ENCODE results near the gene CDC6.
A peak's percentile ranks its signal among the peaks of the same experiment; 100 is the strongest.

Gene CDC6

GRCh38 chr17:40279402-40279801 lies 8.3 kb upstream of the CDC6 start:
- Histone ChIP-seq H3K4me3 (ENCODE audit: low read depth, low read length) (no peak overlapping the region), H3K9me3 (ENCODE audit: control insufficient read depth, insufficient read depth, low read depth, low read length) (no peaks in the 10 kb centered on the region), H3K4me1 (ENCODE audit: control insufficient read depth, insufficient read depth, low read length) (no peaks in the 10 kb centered on the region), H3K27ac (ENCODE audit: extremely low read depth, low read depth, low read length) (no peak overlapping the region), H3K36me3 (ENCODE audit: control insufficient read depth in 2 of 2, insufficient read depth in 1 of 2, low read length in 2 of 2) (peaks cover 54 to 77% of the 10 kb centered on the region in 2 experiments)
- no peak for TF ChIP-seq ZNF510 (tag by site-specific recombination; IDR thresholded peaks at IDR 0.05; ENCODE audit: insufficient replicate concordance)
- no peak for TF ChIP-seq ZNF302 (tag by site-specific recombination; IDR thresholded peaks at IDR 0.05; ENCODE audit: low read depth)
- no peak for TF ChIP-seq ZNF660 (tag by site-specific recombination; IDR thresholded peaks at IDR 0.05)
- no peak for TF ChIP-seq ZNF629 (tag by site-specific recombination; IDR thresholded peaks at IDR 0.05)
- no peak for TF ChIP-seq ZNF549 (tag by site-specific recombination; IDR thresholded peaks at IDR 0.05)
- TF ChIP-seq ZNF274 (IDR thresholded peaks at IDR 0.05; ENCODE audit: low read length): no peak
- TF ChIP-seq ZNF274 (tag by site-specific recombination; IDR thresholded peaks at IDR 0.05; ENCODE audit: borderline replicate concordance): no peak
- ChIA-PET CTCF (no interaction called here), POLR2A (no interaction called here)

GRCh38 chr17:40281663-40282062 lies 6.0 kb upstream of the CDC6 start:
- Histone ChIP-seq H3K4me3 (ENCODE audit: low read depth, low read length) (no peak overlapping the region), H3K9me3 (ENCODE audit: control insufficient read depth, insufficient read depth, low read depth, low read length) (no peaks in the 10 kb centered on the region), H3K36me3 (ENCODE audit: control insufficient read depth in 2 of 2, insufficient read depth in 1 of 2, low read length in 2 of 2) (peaks cover 32 to 60% of the 10 kb centered on the region in 2 experiments), H3K27ac (ENCODE audit: extremely low read depth, low read depth, low read length) (no peak overlapping the region), H3K4me1 (ENCODE audit: control insufficient read depth, insufficient read depth, low read length) (no peaks in the 10 kb centered on the region)
- ChIA-PET POLR2A (interaction anchor here (5.9 kb wide), 1 partner anchor 62 kb away, joined by 33 read pairs; the partner anchor contains the start of gene WIPF2), CTCF (interaction anchor here (1.3 to 6.1 kb wide), 4 partner anchors 11 to 80 kb away, joined by 3 to 40 read pairs (median 8); no protein-coding TSS in a partner anchor)
- TF ChIP-seq OSR2 (tag by site-specific recombination; IDR thresholded peaks at IDR 0.05) (no peak), ZIC2 (tag by site-specific recombination; IDR thresholded peaks at IDR 0.05) (no peak), ZNF274 (IDR thresholded peaks at IDR 0.05; ENCODE audit: low read length) (no peak), ZNF274 (tag by site-specific recombination; IDR thresholded peaks at IDR 0.05; ENCODE audit: borderline replicate concordance) (no peak), ZNF510 (tag by site-specific recombination; IDR thresholded peaks at IDR 0.05; ENCODE audit: insufficient replicate concordance) (no peak), ZNF184 (tag by site-specific recombination; IDR thresholded peaks at IDR 0.05) (no peak), PRDM10 (tag by site-specific recombination; IDR thresholded peaks at IDR 0.05) (peak; percentile 66)

- POLR2A ChIA-PET: interaction anchor here (1.6 to 5.9 kb wide), 2 partner anchors 34 to 64 kb away, joined by 3 to 33 read pairs; partner anchors contain the start of gene WIPF2
- no peak overlapping the region for H3K27ac ChIP-seq (ENCODE audit: extremely low read depth, low read depth, low read length)
- CTCF ChIA-PET: interaction anchor here (0.7 to 6.1 kb wide), 13 partner anchors 8 to 197 kb away, joined by 3 to 40 read pairs (median 6); no protein-coding TSS in a partner anchor
- TF ChIP-seq ZNF121 (tag by site-specific recombination; IDR thresholded peaks at IDR 0.05) (no peak), ZNF707 (tag by site-specific recombination; IDR thresholded peaks at IDR 0.05) (no peak), ZNF248 (tag by site-specific recombination; IDR thresholded peaks at IDR 0.05) (no peak), ZNF16 (tag by site-specific recombination; IDR thresholded peaks at IDR 0.05; ENCODE audit: low read depth) (no peak), ZNF629 (tag by site-specific recombination; IDR thresholded peaks at IDR 0.05) (peak; percentile 78), YY2 (tag by site-specific recombination; IDR thresholded peaks at IDR 0.05) (no peak), ZNF777 (tag by site-specific recombination; IDR thresholded peaks at IDR 0.05; ENCODE audit: borderline replicate concordance) (no peak), EGR2 (tag by site-specific recombination; IDR thresholded peaks at IDR 0.05; ENCODE audit: low read depth) (no peak), KLF17 (tag by site-specific recombination; IDR thresholded peaks at IDR 0.05) (peak; percentile 50; the same call in 1 of the 2 replicates), ZBTB7A (tag by site-specific recombination; IDR thresholded peaks at IDR 0.05; ENCODE audit: low read depth) (no peak), ZNF214 (tag by site-specific recombination; IDR thresholded peaks at IDR 0.05; ENCODE audit: borderline replicate concordance) (no peak), ZNF362 (tag by site-specific recombination; IDR thresholded peaks at IDR 0.05) (no peak), ZNF560 (tag by site-specific recombination; IDR thresholded peaks at IDR 0.05; ENCODE audit: borderline replicate concordance) (no peak), KLF16 (tag by site-specific recombination; IDR thresholded peaks at IDR 0.05) (no peak), ZNF221 (tag by site-specific recombination; IDR thresholded peaks at IDR 0.05; ENCODE audit: borderline replicate concordance) (no peak), ZNF169 (tag by site-specific recombination; IDR thresholded peaks at IDR 0.05) (no peak), ZNF585B (tag by site-specific recombination; IDR thresholded peaks at IDR 0.05) (no peak), ZNF184 (tag by site-specific recombination; IDR thresholded peaks at IDR 0.05) (no peak)
These were observed 4.0 kb upstream of the CDC6 start for GRCh38 chr17:40283662-40284061.

More at GRCh38 chr17:40283662-40284061, 4.0 kb upstream of the CDC6 start:
- no peaks in the 10 kb centered on the region for H3K9me3 ChIP-seq (ENCODE audit: control insufficient read depth, insufficient read depth, low read depth, low read length)
- no peak overlapping the region for H3K4me3 ChIP-seq (ENCODE audit: low read depth, low read length)
- H3K4me1 ChIP-seq (ENCODE audit: control insufficient read depth, insufficient read depth, low read length): no peaks in the 10 kb centered on the region
- H3K36me3 ChIP-seq (ENCODE audit: control insufficient read depth in 2 of 2, insufficient read depth in 1 of 2, low read length in 2 of 2): peaks cover 13 to 42% of the 10 kb centered on the region in 2 experiments

Measured in HEK293 (cell line).